ENCODE measurements around the gene TRIM27.
"Not testable (repeated sequence)": the region's sequence is repeated elsewhere in the genome, so short reads cannot be mapped to it uniquely, and the experiment has no call there.

The TRIM27 gene

GRCh38 chr6:28923318-28924102 lies at the start of gene TRIM27:
TSS of gene TRIM27 (minus strand) at chr6:28923985. CDS start at chr6:28923632, 353 bp downstream.
- peak within 1 kb of the TSS; percentile 77 to 98 (median 88) for H3K9ac ChIP-seq (ENCODE audit: low read length in 5 of 5)
- H3K4me1 ChIP-seq (ENCODE audit: control insufficient read depth in 5 of 5, insufficient read depth in 5 of 5, low read length in 5 of 5) = peaks cover 3 to 33% (median 23%) of the 10 kb centered on the region in 5 donors
- no peaks in the 10 kb centered on the region for H3K9me3 ChIP-seq (ENCODE audit: control insufficient read depth in 5 of 5, low read length in 5 of 5)
- H3K27me3 ChIP-seq (ENCODE audit: control insufficient read depth in 5 of 5, insufficient read depth in 4 of 5, low read length in 5 of 5) = no peaks in the 10 kb centered on the region
- peaks cover 12 to 28% (median 24%) of the 10 kb centered on the region in 5 donors for H3K36me3 ChIP-seq (ENCODE audit: control insufficient read depth in 5 of 5, insufficient read depth in 5 of 5, low read length in 5 of 5)
- H3K27ac ChIP-seq (ENCODE audit: low read depth, low read length) = peak within 1 kb of the TSS; percentile 88
- peak within 1 kb of the TSS; percentile 95 to 100 (median 98) for H3K4me3 ChIP-seq (ENCODE audit: low read depth in 1 of 5, low read length in 5 of 5)

- H3K4me1 ChIP-seq (ENCODE audit: control insufficient read depth in 5 of 5, insufficient read depth in 5 of 5, low read length in 5 of 5); H3K4me3 ChIP-seq (ENCODE audit: low read depth in 1 of 5, low read length in 5 of 5); H3K27ac ChIP-seq (ENCODE audit: low read depth, low read length); H3K36me3 ChIP-seq (ENCODE audit: control insufficient read depth in 5 of 5, insufficient read depth in 5 of 5, low read length in 5 of 5); H3K9ac ChIP-seq (ENCODE audit: low read length in 5 of 5); H3K27me3 ChIP-seq (ENCODE audit: control insufficient read depth in 5 of 5, insufficient read depth in 4 of 5, low read length in 5 of 5): not testable (repeated sequence)
- H3K9me3 ChIP-seq (ENCODE audit: control insufficient read depth in 5 of 5, low read length in 5 of 5) = peaks cover 0 to 12% (median 3%) of the 10 kb centered on the region in 5 donors
These were observed 46.3 kb upstream of the TRIM27 start for GRCh38 chr6:28970056-28970455.

GRCh38 chr6:28969129-28969528 lies 45.3 kb upstream of the TRIM27 start:
- Histone ChIP-seq H3K9ac (ENCODE audit: low read length in 5 of 5) (no peak overlapping the region), H3K4me1 (ENCODE audit: control insufficient read depth in 5 of 5, insufficient read depth in 5 of 5, low read length in 5 of 5) (no peaks in the 10 kb centered on the region), H3K27me3 (ENCODE audit: control insufficient read depth in 5 of 5, insufficient read depth in 4 of 5, low read length in 5 of 5) (no peaks in the 10 kb centered on the region), H3K9me3 (ENCODE audit: control insufficient read depth in 5 of 5, low read length in 5 of 5) (peaks cover 0 to 12% (median 3%) of the 10 kb centered on the region in 5 donors), H3K36me3 (ENCODE audit: control insufficient read depth in 5 of 5, insufficient read depth in 5 of 5, low read length in 5 of 5) (no peaks in the 10 kb centered on the region), H3K4me3 (ENCODE audit: low read depth in 1 of 5, low read length in 5 of 5) (no peak overlapping the region), H3K27ac (ENCODE audit: low read depth, low read length) (no peak overlapping the region)

GRCh38 chr6:28968476-28968875 lies 44.7 kb upstream of the TRIM27 start:
- Histone ChIP-seq H3K4me3 (ENCODE audit: low read depth in 1 of 5, low read length in 5 of 5) (no peak overlapping the region), H3K4me1 (ENCODE audit: control insufficient read depth in 5 of 5, insufficient read depth in 5 of 5, low read length in 5 of 5) (no peaks in the 10 kb centered on the region), H3K9me3 (ENCODE audit: control insufficient read depth in 5 of 5, low read length in 5 of 5) (peaks cover 0 to 12% (median 3%) of the 10 kb centered on the region in 5 donors), H3K27ac (ENCODE audit: low read depth, low read length) (no peak overlapping the region), H3K9ac (ENCODE audit: low read length in 5 of 5) (no peak overlapping the region), H3K27me3 (ENCODE audit: control insufficient read depth in 5 of 5, insufficient read depth in 4 of 5, low read length in 5 of 5) (no peaks in the 10 kb centered on the region), H3K36me3 (ENCODE audit: control insufficient read depth in 5 of 5, insufficient read depth in 5 of 5, low read length in 5 of 5) (no peaks in the 10 kb centered on the region)

GRCh38 chr6:28965706-28966105 lies 41.9 kb upstream of the TRIM27 start:
- Histone ChIP-seq H3K4me1 (ENCODE audit: control insufficient read depth in 5 of 5, insufficient read depth in 5 of 5, low read length in 5 of 5) (no peaks in the 10 kb centered on the region), H3K36me3 (ENCODE audit: control insufficient read depth in 5 of 5, insufficient read depth in 5 of 5, low read length in 5 of 5) (no peaks in the 10 kb centered on the region), H3K27me3 (ENCODE audit: control insufficient read depth in 5 of 5, insufficient read depth in 4 of 5, low read length in 5 of 5) (peaks cover 0 to 3% (median 0%) of the 10 kb centered on the region in 5 donors), H3K9ac (ENCODE audit: low read length in 5 of 5) (no peak overlapping the region), H3K9me3 (ENCODE audit: control insufficient read depth in 5 of 5, low read length in 5 of 5) (peaks cover 0 to 12% (median 3%) of the 10 kb centered on the region in 5 donors), H3K4me3 (ENCODE audit: low read depth in 1 of 5, low read length in 5 of 5) (no peak overlapping the region), H3K27ac (ENCODE audit: low read depth, low read length) (no peak overlapping the region)

- Histone ChIP-seq H3K9me3 (ENCODE audit: control insufficient read depth in 5 of 5, low read length in 5 of 5) (no peaks in the 10 kb centered on the region), H3K27me3 (ENCODE audit: control insufficient read depth in 5 of 5, insufficient read depth in 4 of 5, low read length in 5 of 5) (peaks cover 0 to 3% (median 0%) of the 10 kb centered on the region in 5 donors), H3K36me3 (ENCODE audit: control insufficient read depth in 5 of 5, insufficient read depth in 5 of 5, low read length in 5 of 5) (no peaks in the 10 kb centered on the region), H3K9ac (ENCODE audit: low read length in 5 of 5) (no peak overlapping the region), H3K27ac (ENCODE audit: low read depth, low read length) (no peak overlapping the region), H3K4me1 (ENCODE audit: control insufficient read depth in 5 of 5, insufficient read depth in 5 of 5, low read length in 5 of 5) (no peaks in the 10 kb centered on the region), H3K4me3 (ENCODE audit: low read depth in 1 of 5, low read length in 5 of 5) (no peak overlapping the region)
These were observed 37.2 kb upstream of the TRIM27 start for GRCh38 chr6:28960846-28961500.

- not testable (repeated sequence) for H3K9me3 ChIP-seq (ENCODE audit: control insufficient read depth in 5 of 5, low read length in 5 of 5); H3K4me1 ChIP-seq (ENCODE audit: control insufficient read depth in 5 of 5, insufficient read depth in 5 of 5, low read length in 5 of 5); H3K27me3 ChIP-seq (ENCODE audit: control insufficient read depth in 5 of 5, insufficient read depth in 4 of 5, low read length in 5 of 5); H3K27ac ChIP-seq (ENCODE audit: low read depth, low read length); H3K9ac ChIP-seq (ENCODE audit: low read length in 5 of 5); H3K36me3 ChIP-seq (ENCODE audit: control insufficient read depth in 5 of 5, insufficient read depth in 5 of 5, low read length in 5 of 5); H3K4me3 ChIP-seq (ENCODE audit: low read depth in 1 of 5, low read length in 5 of 5)
These were observed 34.9 kb upstream of the TRIM27 start for GRCh38 chr6:28958561-28959243.

GRCh38 chr6:28957795-28958314 lies 34.1 kb upstream of the TRIM27 start:
- not testable (repeated sequence) for H3K4me3 ChIP-seq (ENCODE audit: low read depth in 1 of 5, low read length in 5 of 5); H3K9ac ChIP-seq (ENCODE audit: low read length in 5 of 5); H3K9me3 ChIP-seq (ENCODE audit: control insufficient read depth in 5 of 5, low read length in 5 of 5); H3K36me3 ChIP-seq (ENCODE audit: control insufficient read depth in 5 of 5, insufficient read depth in 5 of 5, low read length in 5 of 5); H3K27me3 ChIP-seq (ENCODE audit: control insufficient read depth in 5 of 5, insufficient read depth in 4 of 5, low read length in 5 of 5); H3K27ac ChIP-seq (ENCODE audit: low read depth, low read length)
- H3K4me1 ChIP-seq (ENCODE audit: control insufficient read depth in 5 of 5, insufficient read depth in 5 of 5, low read length in 5 of 5) = peaks cover 0 to 11% (median 11%) of the 10 kb centered on the region in 5 donors

- H3K27ac ChIP-seq (ENCODE audit: low read depth, low read length) = no peak overlapping the region
- H3K4me1 ChIP-seq (ENCODE audit: control insufficient read depth in 5 of 5, insufficient read depth in 5 of 5, low read length in 5 of 5) = peaks cover 0 to 11% (median 11%) of the 10 kb centered on the region in 5 donors
- H3K9me3 ChIP-seq (ENCODE audit: control insufficient read depth in 5 of 5, low read length in 5 of 5) = no peaks in the 10 kb centered on the region
- H3K36me3 ChIP-seq (ENCODE audit: control insufficient read depth in 5 of 5, insufficient read depth in 5 of 5, low read length in 5 of 5) = no peaks in the 10 kb centered on the region
- no peak overlapping the region for H3K9ac ChIP-seq (ENCODE audit: low read length in 5 of 5)
- H3K4me3 ChIP-seq (ENCODE audit: low read depth in 1 of 5, low read length in 5 of 5) = no peak overlapping the region
- peaks cover 0 to 8% (median 0%) of the 10 kb centered on the region in 5 donors for H3K27me3 ChIP-seq (ENCODE audit: control insufficient read depth in 5 of 5, insufficient read depth in 4 of 5, low read length in 5 of 5)
These were observed 32.5 kb upstream of the TRIM27 start for GRCh38 chr6:28956331-28956730.

Data from subcutaneous abdominal adipose tissue (tissue), 5 donors.